ENCODE measurements around the gene RBBP4.
"Not testable (repeated sequence)": the region's sequence is repeated elsewhere in the genome, so short reads cannot be mapped to it uniquely, and the experiment has no call there.

RBBP4 gene

GRCh38 chr1:32650752-32651460 is at the start of gene RBBP4:
RBBP4 (plus strand) TSS chr1:32651208; CDS start chr1:32651307, 99 bp downstream.
- peak; percentile 99 for DNase-seq

- no peak for DNase-seq
Observed at GRCh38 chr1:32605711-32606424, 45.1 kb upstream of the RBBP4 start.

- DNase-seq, result no peak
Observed at GRCh38 chr1:32606565-32607371, 44.2 kb upstream of the RBBP4 start.

GRCh38 chr1:32609180-32609579 is 41.8 kb upstream of the RBBP4 start:
- no peak for DNase-seq

GRCh38 chr1:32611859-32612188 is 39.2 kb upstream of the RBBP4 start:
- DNase-seq, result no peak

GRCh38 chr1:32612189-32612881 is 38.7 kb upstream of the RBBP4 start:
- peak; percentile 18 for DNase-seq

GRCh38 chr1:32613472-32613871 is 37.5 kb upstream of the RBBP4 start:
- DNase-seq, result no peak

GRCh38 chr1:32618673-32619221 is 32.3 kb upstream of the RBBP4 start:
- DNase-seq, result no peak

GRCh38 chr1:32619701-32620485 is 31.1 kb upstream of the RBBP4 start:
- DNase-seq, result no peak

GRCh38 chr1:32622205-32622604 is 28.8 kb upstream of the RBBP4 start:
- no peak for DNase-seq

- DNase-seq, result no peak
Observed at GRCh38 chr1:32622806-32623681, 28.0 kb upstream of the RBBP4 start.

GRCh38 chr1:32623775-32624174 is 27.2 kb upstream of the RBBP4 start:
- DNase-seq, result no peak

- no peak for DNase-seq
Observed at GRCh38 chr1:32626176-32626575, 24.8 kb upstream of the RBBP4 start.

- DNase-seq, result peak; percentile 9
Observed at GRCh38 chr1:32627596-32628162, 23.3 kb upstream of the RBBP4 start.

GRCh38 chr1:32630173-32630572 is 20.8 kb upstream of the RBBP4 start:
- not testable (repeated sequence) for DNase-seq

GRCh38 chr1:32632829-32633228 is 18.2 kb upstream of the RBBP4 start:
- no peak for DNase-seq

- DNase-seq, result no peak
Observed at GRCh38 chr1:32635508-32636277, 15.3 kb upstream of the RBBP4 start.

- no peak for DNase-seq
Observed at GRCh38 chr1:32636914-32637645, 13.9 kb upstream of the RBBP4 start.

GRCh38 chr1:32639489-32640075 is 11.4 kb upstream of the RBBP4 start:
- DNase-seq, result no peak
